C4-2B (cell line): ENCODE results near the gene KLHL21.

ENCODE experiments used
- CTCF ChIP-seq: fragments of 450-650 bp; conservative IDR thresholded peaks from 2 replicates; pipeline ENCODE4 v1.5.1; 2017; ENCODE audit warnings: mild to moderate bottlenecking
- ZFX ChIP-seq: fragments of 450-650 bp; IDR thresholded peaks from 2 replicates; pipeline ENCODE4 v1.6.1; 2017

GRCh38 chr1:6557597-6557996 is 45.1 kb downstream of the KLHL21 start:
- TF ChIP-seq CTCF, result no peak
- TF ChIP-seq ZFX, result no peak
